SK-N-MC (cell line): ENCODE data around the gene RPL28.

ENCODE experiments used
- EZH2 ChIP-seq: fragments of 200-600 bp; sonication (generic); IDR thresholded peaks from one replicate; pipeline ENCODE4 v1.6.1; 2017; ENCODE audit warnings: antibody characterized with exemption
- FOXP2 ChIP-seq: optimal IDR thresholded peaks from 2 replicates; pipeline ENCODE3; 2011; ENCODE audit warnings: mild to moderate bottlenecking, moderate library complexity; ENCODE audit not compliant: insufficient read depth; ENCODE audit errors: extremely low read length, control extremely low read depth
- POLR2AphosphoS5 ChIP-seq: IDR thresholded peaks from 2 replicates; pipeline ENCODE4 v1.6.1; 2012; ENCODE audit warnings: mild to moderate bottlenecking, low read depth, low read length, borderline replicate concordance

DNA sequence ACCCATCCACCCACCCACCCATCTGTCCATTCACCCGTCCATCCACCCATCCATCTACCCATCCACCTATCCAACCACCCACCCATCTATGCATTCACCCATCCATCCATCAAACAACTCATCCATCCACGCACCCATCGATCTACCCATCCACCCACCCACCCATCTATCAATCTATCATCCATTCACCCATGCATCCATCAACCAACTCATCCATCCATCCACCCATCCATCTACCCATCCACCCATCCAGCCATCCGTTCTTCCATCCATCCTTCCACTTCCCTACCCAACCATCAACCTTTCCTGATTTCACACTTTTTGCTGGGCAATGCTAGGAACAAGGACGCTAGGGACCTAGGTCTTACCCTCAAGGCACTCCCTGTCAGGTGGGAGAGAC, 3.7 kb upstream of the RPL28 start:
- no peak for TF ChIP-seq FOXP2
- TF ChIP-seq POLR2AphosphoS5: no peak
- no peak for TF ChIP-seq EZH2
